ENCODE data around the gene TCL1A. TPM values are rescaled to one million over a fixed set of nuclear protein-coding genes. Genes with fewer than 3 reads are reported as not detected.

The TCL1A gene
- total RNA-seq, 1 donor from 2014 or later: not detected

- H3K27ac Mint-ChIP-seq (ENCODE audit: unreplicated experiment): no peak overlapping the region
- H3K9me3 Mint-ChIP-seq: no peaks in the 10 kb centered on the region
- H3K4me3 Mint-ChIP-seq: no peak overlapping the region
- H3K27me3 Mint-ChIP-seq (ENCODE audit: low read depth): peaks cover 2% of the 10 kb centered on the region
- H3K36me3 Mint-ChIP-seq (ENCODE audit: low read depth): no peaks in the 10 kb centered on the region
- DNase-seq (ENCODE audit: low read depth, low spot score): no peak
- H3K4me1 Mint-ChIP-seq: peaks cover 19% of the 10 kb centered on the region
- TF ChIP-seq, protein P1, sequence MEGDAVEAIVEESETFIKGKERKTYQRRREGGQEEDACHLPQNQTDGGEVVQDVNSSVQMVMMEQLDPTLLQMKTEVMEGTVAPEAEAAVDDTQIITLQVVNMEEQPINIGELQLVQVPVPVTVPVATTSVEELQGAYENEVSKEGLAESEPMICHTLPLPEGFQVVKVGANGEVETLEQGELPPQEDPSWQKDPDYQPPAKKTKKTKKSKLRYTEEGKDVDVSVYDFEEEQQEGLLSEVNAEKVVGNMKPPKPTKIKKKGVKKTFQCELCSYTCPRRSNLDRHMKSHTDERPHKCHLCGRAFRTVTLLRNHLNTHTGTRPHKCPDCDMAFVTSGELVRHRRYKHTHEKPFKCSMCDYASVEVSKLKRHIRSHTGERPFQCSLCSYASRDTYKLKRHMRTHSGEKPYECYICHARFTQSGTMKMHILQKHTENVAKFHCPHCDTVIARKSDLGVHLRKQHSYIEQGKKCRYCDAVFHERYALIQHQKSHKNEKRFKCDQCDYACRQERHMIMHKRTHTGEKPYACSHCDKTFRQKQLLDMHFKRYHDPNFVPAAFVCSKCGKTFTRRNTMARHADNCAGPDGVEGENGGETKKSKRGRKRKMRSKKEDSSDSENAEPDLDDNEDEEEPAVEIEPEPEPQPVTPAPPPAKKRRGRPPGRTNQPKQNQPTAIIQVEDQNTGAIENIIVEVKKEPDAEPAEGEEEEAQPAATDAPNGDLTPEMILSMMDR (conservative IDR thresholded peaks at IDR 0.05): no peak
Observed at GRCh38 chr14:95660651-95661515, 53.0 kb downstream of the TCL1A start.

DNA sequence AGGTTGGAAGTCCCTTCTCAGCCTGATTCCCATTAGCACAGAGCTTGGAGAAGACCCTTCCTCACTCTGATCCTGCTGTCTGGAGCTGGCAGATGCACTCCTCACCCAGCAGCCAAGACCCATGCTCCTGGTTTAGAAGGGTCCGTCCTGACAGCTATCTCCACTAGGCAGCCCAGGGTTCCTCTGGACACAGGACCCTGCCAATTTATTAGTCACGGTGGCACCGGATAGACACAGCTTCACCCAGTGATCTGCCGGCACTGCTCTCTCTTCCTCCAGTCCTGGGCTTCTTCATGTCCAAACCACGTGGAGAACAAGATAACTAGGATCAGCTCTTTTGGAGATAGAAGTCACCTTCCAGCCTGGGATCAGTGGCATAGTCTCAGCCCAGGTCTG, 53.9 kb downstream of the TCL1A start:
- TF ChIP-seq, protein P1 (conservative IDR thresholded peaks at IDR 0.05): no peak
- no peaks in the 10 kb centered on the region for H3K36me3 Mint-ChIP-seq (ENCODE audit: low read depth)
- no peaks in the 10 kb centered on the region for H3K9me3 Mint-ChIP-seq
- peaks cover 15% of the 10 kb centered on the region for H3K4me1 Mint-ChIP-seq
- no peak overlapping the region for H3K27ac Mint-ChIP-seq (ENCODE audit: unreplicated experiment)
- no peak overlapping the region for H3K4me3 Mint-ChIP-seq
- peaks cover 2% of the 10 kb centered on the region for H3K27me3 Mint-ChIP-seq (ENCODE audit: low read depth)
- DNase-seq (ENCODE audit: low read depth, low spot score): no peak

Other genes with a start within 250 kb of the TCL1A start
- 0.82 and 0.96 TPM in 2 replicates for gene SYNE3, start 197.5 kb downstream of the TCL1A start, total RNA-seq
- 62.8 and 69.3 TPM in 2 replicates for gene GLRX5, start 179.1 kb downstream of the TCL1A start, total RNA-seq
- gene TCL1B, start 27.7 kb downstream of the TCL1A start, total RNA-seq: not detected in 2 replicates
- gene TUNAR, start 162.7 kb upstream of the TCL1A start, total RNA-seq: 4.4 and 4.7 TPM in 2 replicates